IMR-90 (cell line): ENCODE results near the gene ENO4. TPM values are rescaled to one million over a fixed set of nuclear protein-coding genes. Genes with fewer than 3 reads are reported as not detected.

Experiments used
- ATAC-seq: fragments of 200-7000 bp; cut with Tn5 transposase; 2 replicates; pipeline ENCODE4 v1.9.1; 2020; ENCODE audit warnings: low read depth, mild to moderate bottlenecking, moderate library complexity
- BruUV-seq: library from RNA; stranded (reverse); fragments of 400-500 nt; replicated peaks from 2 replicates; lab custom pipeline; 2021; lab: Mats Ljungman, UMichigan
- CTCF ChIA-PET: fragments of 300-600 bp; formaldehyde crosslinking; extraction: SDS; loops from one replicate; lab custom pipeline; 2021; ENCODE audit warnings: antibody characterized with exemption; lab: Yijun Ruan, JAX
- POLR2A ChIA-PET: fragments of 300-600 bp; sonication (Branson Sonifier 250); formaldehyde crosslinking; loops from one replicate; lab custom pipeline; 2022; ENCODE audit warnings: antibody characterized with exemption; ENCODE audit not compliant: unreplicated experiment; lab: Charles Lee
- DNase-seq: peaks from one replicate; pipeline ENCODE4 v3.0.0; 2013
- H2AFZ ChIP-seq: replicated peaks from 2 replicates; pipeline ENCODE3; 2013; ENCODE audit warnings: low read length, mild to moderate bottlenecking; ENCODE audit not compliant: poor library complexity
- H2AK5ac ChIP-seq: 2 replicates; pipeline ENCODE4 v1.6.1; 2013; ENCODE audit warnings: low read depth, low read length, inconsistent platforms
- H2AK9ac ChIP-seq: replicated peaks from 2 replicates; pipeline ENCODE3; 2013; ENCODE audit warnings: mild to moderate bottlenecking, low read depth, low read length, moderate library complexity; ENCODE audit not compliant: poor library complexity
- H2BK120ac ChIP-seq: 2 replicates; pipeline ENCODE4 v1.6.1; 2013; ENCODE audit warnings: low read depth, low read length, inconsistent platforms
- H2BK15ac ChIP-seq: 3 replicates; pipeline ENCODE4 v1.6.1; 2013; ENCODE audit warnings: low read depth, low read length, inconsistent platforms
- H2BK20ac ChIP-seq: 2 replicates; pipeline ENCODE4 v1.6.1; 2013; ENCODE audit warnings: low read depth, mild to moderate bottlenecking, inconsistent platforms, low read length, moderate library complexity
- H2BK5ac ChIP-seq: 2 replicates; pipeline ENCODE4 v1.6.1; 2013; ENCODE audit warnings: mild to moderate bottlenecking, low read depth, low read length, inconsistent platforms; ENCODE audit not compliant: poor library complexity, severe bottlenecking
- H3K14ac ChIP-seq: replicated peaks from 2 replicates; pipeline ENCODE4 v1.6.1; 2013; ENCODE audit warnings: low read depth, low read length, inconsistent platforms
- H3K18ac ChIP-seq: 2 replicates; pipeline ENCODE4 v1.6.1; 2013; ENCODE audit warnings: low read depth, low read length, control low read depth
- H3K23ac ChIP-seq: 2 replicates; pipeline ENCODE4 v1.6.1; 2013; ENCODE audit warnings: low read depth, low read length, inconsistent platforms
- H3K27ac ChIP-seq: 2 replicates; pipeline ENCODE4 v1.5.1; 2013; ENCODE audit warnings: mild to moderate bottlenecking, control low read depth, low read length; ENCODE audit not compliant: insufficient read depth
- H3K27me3 ChIP-seq: 2 replicates; pipeline ENCODE4 v1.6.1; 2013; ENCODE audit warnings: low read length; ENCODE audit not compliant: control insufficient read depth, insufficient read depth
- H3K36me3 ChIP-seq: 2 replicates; pipeline ENCODE4 v1.6.1; 2013; ENCODE audit warnings: low read length, mixed read lengths; ENCODE audit not compliant: control insufficient read depth, insufficient read depth
- H3K4ac ChIP-seq: 2 replicates; pipeline ENCODE4 v1.6.1; 2013; ENCODE audit warnings: low read depth, low read length, inconsistent platforms
- H3K4me1 ChIP-seq: 2 replicates; pipeline ENCODE4 v1.6.1; 2013; ENCODE audit warnings: low read length, mixed read lengths; ENCODE audit not compliant: control insufficient read depth, insufficient read depth
- H3K4me2 ChIP-seq: 2 replicates; pipeline ENCODE4 v1.6.1; 2013; ENCODE audit warnings: low read depth, mild to moderate bottlenecking, control low read depth, low read length, moderate library complexity
- H3K4me3 ChIP-seq: 2 replicates; pipeline ENCODE4 v1.5.1; 2013; ENCODE audit warnings: low read depth, mild to moderate bottlenecking, control low read depth, low read length, moderate library complexity; ENCODE audit not compliant: insufficient read depth
- H3K56ac ChIP-seq: 2 replicates; pipeline ENCODE4 v1.6.1; 2013; ENCODE audit warnings: low read length, inconsistent platforms; ENCODE audit not compliant: insufficient read depth; ENCODE audit errors: extremely low read depth
- H3K79me1 ChIP-seq, 2 experiments: 2 replicates each; pipeline ENCODE4 v1.6.1; 2013; ENCODE audit warnings: low read length in 2 of 2, inconsistent platforms in 1 of 2, low read depth in 1 of 2
- H3K9ac ChIP-seq: 2 replicates; pipeline ENCODE4 v1.6.1; 2013; ENCODE audit warnings: low read depth, low read length, control low read depth
- H3K9me1 ChIP-seq: 2 replicates; pipeline ENCODE4 v1.6.1; 2013; ENCODE audit warnings: low read length, inconsistent platforms; ENCODE audit not compliant: insufficient read depth
- H3K9me3 ChIP-seq: 2 replicates; pipeline ENCODE4 v1.6.1; 2013; ENCODE audit warnings: low read length; ENCODE audit not compliant: control insufficient read depth, insufficient read depth
- H4K20me1 ChIP-seq: 2 replicates; pipeline ENCODE4 v1.6.1; 2013; ENCODE audit warnings: low read length, inconsistent platforms; ENCODE audit not compliant: insufficient read depth
- H4K5ac ChIP-seq: 2 replicates; pipeline ENCODE4 v1.6.1; 2013; ENCODE audit warnings: mild to moderate bottlenecking, low read depth, low read length, control low read depth
- H4K8ac ChIP-seq, 2 experiments: 2 replicates each; pipeline ENCODE4 v1.6.1; 2013; ENCODE audit warnings: low read depth in 2 of 2, low read length in 2 of 2, control low read depth in 1 of 2, inconsistent platforms in 1 of 2
- H4K91ac ChIP-seq: 2 replicates; pipeline ENCODE4 v1.6.1; 2013; ENCODE audit warnings: low read depth, low read length, inconsistent platforms; ENCODE audit not compliant: insufficient read depth
- BHLHE40 ChIP-seq: fragments of 150-350 bp; IDR thresholded peaks from 2 replicates; pipeline ENCODE4 v1.6.1; 2016; ENCODE audit warnings: mild to moderate bottlenecking, low read depth, low read length
- CEBPB ChIP-seq: IDR thresholded peaks from 2 replicates; pipeline ENCODE4 v1.6.1; 2012; ENCODE audit warnings: low read depth, low read length, improper control_type of control experiment
- MAZ ChIP-seq: IDR thresholded peaks from 2 replicates; pipeline ENCODE4 v1.6.1; 2012; ENCODE audit warnings: low read depth, mild to moderate bottlenecking, low read length, improper control_type of control experiment, moderate library complexity, borderline replicate concordance
- MXI1 ChIP-seq: IDR thresholded peaks from 2 replicates; pipeline ENCODE4 v1.6.1; 2012; ENCODE audit warnings: low read depth, mild to moderate bottlenecking, low read length, moderate library complexity, borderline replicate concordance
- NFE2L2 ChIP-seq: fragments of 150-350 bp; IDR thresholded peaks from 2 replicates; pipeline ENCODE4 v1.6.1; 2016; ENCODE audit warnings: low read depth, mild to moderate bottlenecking, low read length
- POLR2A ChIP-seq: IDR thresholded peaks from 2 replicates; pipeline ENCODE4 v1.6.1; 2012; ENCODE audit warnings: mild to moderate bottlenecking, low read depth, low read length
- RAD21 ChIP-seq: IDR thresholded peaks from 2 replicates; pipeline ENCODE4 v1.6.1; 2012; ENCODE audit warnings: low read length, improper control_type of control experiment
- SMC3 ChIP-seq: fragments of 150-350 bp; IDR thresholded peaks from 2 replicates; pipeline ENCODE4 v1.6.1; 2016; ENCODE audit warnings: low read depth, mild to moderate bottlenecking, antibody characterized with exemption, low read length, moderate library complexity
- USF2 ChIP-seq: fragments of 150-350 bp; IDR thresholded peaks from 2 replicates; pipeline ENCODE4 v1.6.1; 2017; ENCODE audit warnings: mild to moderate bottlenecking, antibody characterized with exemption, low read length, low read depth
- WGBS, 2 experiments: methylation state at CpG; one replicate each; pipeline versions ENCODE4 v1.1.5 to v1.1.7; 2013; ENCODE audit warnings: missing lambda C conversion rate in 2 of 2; ENCODE audit not compliant: insufficient read length in 1 of 2; ENCODE audit errors: extremely low coverage in 2 of 2; 5-methylcytosine and 5-hydroxymethylcytosine counted together
- dilution Hi-C: fragments of 300-500 bp; cut with HindIII; formaldehyde crosslinking; loops from one replicate; pipeline ENCODE4 v1.14.3; 2018; ENCODE audit warnings: low sequenced_read_pairs; ENCODE audit not compliant: unreplicated experiment
- in situ Hi-C: fragments of 300-500 bp; cut with MboI; formaldehyde crosslinking; loops from 3 replicates; pipeline ENCODE4 v1.14.3; 2019; ENCODE audit warnings: low sequenced_read_pairs, inconsistent platforms, mixed read lengths
- intact Hi-C: fragments of 100-400 bp; cut with micrococcal nuclease; formaldehyde crosslinking; loops from 2 replicates; pipeline ENCODE4 v1.10.0; 2022
- polyA plus RNA-seq, 3 experiments: library from polyadenylated mRNA; depleted of rRNA; stranded (reverse); fragments of >200 nt; gene quantifications; 2 replicates each; pipeline ENCODE4 v1.2.3, GENCODE V29; 2012; ENCODE audit warnings: low replicate concordance in 1 of 3
- total RNA-seq: library from RNA; depleted of rRNA; stranded (reverse); fragments of >200 nt; gene quantifications from 2 replicates; pipeline ENCODE4 v1.2.3, GENCODE V29; 2012

Gene ENO4
- total and polyA plus RNA-seq, 2 of the 4 experiments (the other 2 are of a cell fraction) = under 0.01 to 0.05 TPM

- intact Hi-C loops = no loop called here
- no peak overlapping the region for H3K4me2 ChIP-seq
- no peak overlapping the region for H3K4ac ChIP-seq
- H3K9ac ChIP-seq = no peak overlapping the region
- no peak overlapping the region for H2BK5ac ChIP-seq
- dilution Hi-C loops = no loop called here
- H3K4me1 ChIP-seq = no peaks in the 10 kb centered on the region
- H3K23ac ChIP-seq = no peak overlapping the region
- WGBS, 2 experiments = 40% methylated on average over 1 of the region's 17 CpGs; no CpG with 5 or more reads in 1 of the 2 experiments
- no peak overlapping the region for H3K14ac ChIP-seq
- H3K36me3 ChIP-seq = no peaks in the 10 kb centered on the region
- no peak overlapping the region for H2BK120ac ChIP-seq
- in situ Hi-C loops = no loop called here
- ChIA-PET POLR2A (no interaction called here), CTCF (no interaction called here)
- no peak overlapping the region for H2AK9ac ChIP-seq
- no peak overlapping the region for H3K56ac ChIP-seq
- H3K27me3 ChIP-seq = peaks cover 33% of the 10 kb centered on the region
- no peak overlapping the region for H4K91ac ChIP-seq
- H3K9me1 ChIP-seq = no peaks in the 10 kb centered on the region
- ATAC-seq (no peak), DNase-seq (no peak)
- H2AK5ac ChIP-seq = no peak overlapping the region
- no peak for TF ChIP-seq SMC3
- no peak for TF ChIP-seq MAZ
- no peak for TF ChIP-seq USF2
- TF ChIP-seq MXI1 = no peak
- no peak for TF ChIP-seq RAD21
- TF ChIP-seq BHLHE40 = no peak
- TF ChIP-seq CEBPB = no peak
- TF ChIP-seq NFE2L2 = no peak
- TF ChIP-seq POLR2A = no peak
- no peak overlapping the region for H3K18ac ChIP-seq
- H2BK15ac ChIP-seq = no peak overlapping the region
- no peak overlapping the region for H3K4me3 ChIP-seq
- H4K8ac ChIP-seq = no peak overlapping the region
- no peak overlapping the region for H4K5ac ChIP-seq
- H3K9me3 ChIP-seq = no peaks in the 10 kb centered on the region
- no TSS peak for BruUV-seq
- H3K79me1 ChIP-seq = no peaks in the 10 kb centered on the region
- no peak overlapping the region for H3K27ac ChIP-seq
- no peaks in the 10 kb centered on the region for H4K20me1 ChIP-seq
- H2AFZ ChIP-seq = no peak overlapping the region
- H2BK20ac ChIP-seq = no peak overlapping the region
These were observed 15.0 kb upstream of the ENO4 start for GRCh38 chr10:116833986-116834985.
